HG02981 (cell line): ENCODE measurements around the gene WAC.
A peak's percentile ranks its signal among the peaks of the same experiment; 100 is the strongest.

Experiments
- ATAC-seq: cut with Tn5 transposase; IDR thresholded peaks from one replicate; pipeline ENCODE4 v1.9.1; 2021; ENCODE audit warnings: mild to moderate bottlenecking, moderate library complexity; ENCODE audit not compliant: unreplicated experiment

The WAC gene

DNA sequence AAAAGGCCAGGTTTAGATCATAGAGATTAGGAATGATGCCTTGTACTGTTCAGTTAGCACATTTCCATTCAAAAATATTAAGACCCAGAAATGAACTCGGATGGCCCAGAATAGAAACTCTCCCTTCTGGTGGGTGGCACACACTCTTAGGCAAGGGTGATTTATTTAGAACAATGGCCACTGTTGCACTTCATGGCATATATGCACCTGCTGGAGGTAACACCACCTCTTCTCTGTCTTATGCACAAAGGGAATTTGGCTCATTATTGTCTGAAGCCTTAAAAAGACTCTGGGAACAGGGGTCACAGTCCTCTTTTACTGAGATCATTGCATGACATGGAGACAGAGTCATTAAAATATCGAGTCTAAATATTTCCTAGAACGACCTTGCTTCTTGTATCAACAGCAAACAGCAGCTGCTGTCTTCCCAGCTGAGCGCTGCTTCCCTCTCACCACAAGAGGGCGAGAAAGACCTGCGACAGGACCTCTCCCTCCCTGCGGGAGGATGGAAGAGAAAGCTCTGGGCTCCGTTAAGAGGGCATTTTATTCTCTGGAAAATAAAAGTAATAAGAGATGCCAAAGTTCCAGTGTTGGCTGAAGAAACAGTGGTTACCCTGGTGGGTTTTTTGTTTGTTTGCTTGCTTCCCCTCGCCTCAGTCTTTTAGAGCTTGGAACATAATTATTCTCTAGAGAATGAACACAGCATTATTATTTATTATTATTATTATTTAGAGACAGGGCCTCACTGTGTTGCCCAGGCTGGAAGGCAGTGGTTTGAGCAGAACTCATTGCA, 130.9 kb downstream of the WAC start:
- peak; percentile 75 for ATAC-seq

DNA sequence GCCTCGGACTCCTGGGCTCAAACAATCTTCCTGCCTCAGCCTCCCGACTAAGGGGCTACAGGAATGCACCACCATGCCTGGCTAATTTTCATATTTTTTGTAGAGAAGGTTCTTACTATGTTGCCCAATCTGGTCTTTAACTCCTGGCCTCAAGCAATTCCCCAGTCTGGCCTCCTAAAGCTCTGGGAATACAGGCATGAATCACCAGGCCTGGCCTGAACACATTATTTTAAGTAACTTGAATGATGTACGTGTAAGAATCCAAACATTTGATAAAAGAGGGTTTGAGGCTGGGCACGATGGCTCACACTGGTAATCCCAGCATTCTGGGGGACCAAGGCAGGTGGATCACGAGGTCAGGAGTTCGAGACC, 131.4 kb downstream of the WAC start:
- no peak for ATAC-seq

DNA sequence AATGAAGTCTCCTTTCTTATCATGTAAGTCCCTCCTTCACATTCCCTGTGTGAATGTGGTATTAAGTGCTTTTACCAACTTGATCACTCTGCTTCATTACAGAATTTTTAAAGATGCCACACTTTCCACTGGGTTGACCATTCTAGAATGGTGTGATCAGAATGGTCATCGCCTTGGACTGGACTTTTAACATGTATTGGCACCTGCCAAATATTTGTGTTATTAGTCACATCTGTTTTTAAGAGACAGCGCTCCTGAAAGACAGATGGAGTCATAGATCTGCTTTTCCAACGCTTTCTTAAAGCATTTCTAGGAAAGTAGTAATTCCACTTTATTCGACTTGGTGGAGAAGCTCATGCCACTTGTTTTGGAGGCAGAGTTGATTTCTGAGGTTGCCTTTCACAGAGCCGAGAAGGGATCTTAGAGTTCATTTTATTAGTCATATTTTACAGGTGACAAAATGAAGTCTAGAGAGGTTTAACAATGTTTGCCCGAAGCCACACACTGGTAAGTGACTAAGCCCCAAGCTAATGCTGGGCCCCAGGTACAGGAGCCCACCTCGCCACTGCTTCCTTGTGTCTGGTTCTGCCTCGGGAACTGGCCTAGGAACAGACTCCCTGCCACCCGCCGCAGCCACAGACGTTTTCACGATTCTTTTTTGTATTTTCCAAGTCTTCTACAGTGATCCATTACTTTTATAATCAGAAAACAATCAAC, 134.0 kb downstream of the WAC start:
- ATAC-seq = no peak

DNA sequence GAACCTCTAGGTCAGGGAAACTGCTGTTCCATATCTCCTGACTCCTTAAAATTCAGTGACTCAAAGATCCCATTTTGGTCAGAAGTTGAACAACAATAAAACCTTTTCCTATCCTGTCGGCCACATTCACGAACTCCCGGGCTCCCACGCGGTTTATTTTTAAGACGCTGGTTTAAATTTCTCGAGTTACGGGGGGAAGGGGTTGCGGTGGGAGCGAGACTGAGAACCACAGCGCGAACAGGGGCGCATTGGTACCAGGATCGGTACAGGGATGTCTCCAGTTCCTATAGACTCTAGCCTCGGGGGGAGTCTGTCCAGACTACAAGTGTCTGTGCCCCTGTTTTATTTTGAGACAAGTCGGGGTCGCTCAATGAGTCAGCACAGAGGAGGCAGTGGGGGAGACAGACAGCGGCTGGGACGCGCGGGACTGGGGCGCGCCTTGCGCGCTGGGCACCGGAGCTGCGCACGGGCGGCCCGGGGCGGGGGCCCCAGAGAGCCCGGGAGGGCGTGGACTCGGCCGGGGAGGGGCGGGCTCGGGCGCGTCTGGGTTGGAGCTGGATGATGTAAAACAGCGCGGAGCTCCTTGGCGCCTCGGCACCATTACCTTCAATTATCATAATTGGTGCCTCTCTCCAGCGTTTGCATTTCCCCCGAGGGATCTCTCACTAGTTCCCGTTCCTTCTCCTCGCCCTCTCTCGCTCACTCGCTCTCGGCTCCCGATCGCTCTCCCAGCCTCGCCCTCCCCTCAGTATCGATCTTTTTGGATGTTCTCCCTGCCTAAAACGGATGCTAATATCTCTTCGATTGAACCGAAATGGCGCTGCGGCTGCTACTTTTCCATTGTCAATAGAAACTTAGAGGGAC, 135.7 kb downstream of the WAC start:
- ATAC-seq = peak; percentile 60

DNA sequence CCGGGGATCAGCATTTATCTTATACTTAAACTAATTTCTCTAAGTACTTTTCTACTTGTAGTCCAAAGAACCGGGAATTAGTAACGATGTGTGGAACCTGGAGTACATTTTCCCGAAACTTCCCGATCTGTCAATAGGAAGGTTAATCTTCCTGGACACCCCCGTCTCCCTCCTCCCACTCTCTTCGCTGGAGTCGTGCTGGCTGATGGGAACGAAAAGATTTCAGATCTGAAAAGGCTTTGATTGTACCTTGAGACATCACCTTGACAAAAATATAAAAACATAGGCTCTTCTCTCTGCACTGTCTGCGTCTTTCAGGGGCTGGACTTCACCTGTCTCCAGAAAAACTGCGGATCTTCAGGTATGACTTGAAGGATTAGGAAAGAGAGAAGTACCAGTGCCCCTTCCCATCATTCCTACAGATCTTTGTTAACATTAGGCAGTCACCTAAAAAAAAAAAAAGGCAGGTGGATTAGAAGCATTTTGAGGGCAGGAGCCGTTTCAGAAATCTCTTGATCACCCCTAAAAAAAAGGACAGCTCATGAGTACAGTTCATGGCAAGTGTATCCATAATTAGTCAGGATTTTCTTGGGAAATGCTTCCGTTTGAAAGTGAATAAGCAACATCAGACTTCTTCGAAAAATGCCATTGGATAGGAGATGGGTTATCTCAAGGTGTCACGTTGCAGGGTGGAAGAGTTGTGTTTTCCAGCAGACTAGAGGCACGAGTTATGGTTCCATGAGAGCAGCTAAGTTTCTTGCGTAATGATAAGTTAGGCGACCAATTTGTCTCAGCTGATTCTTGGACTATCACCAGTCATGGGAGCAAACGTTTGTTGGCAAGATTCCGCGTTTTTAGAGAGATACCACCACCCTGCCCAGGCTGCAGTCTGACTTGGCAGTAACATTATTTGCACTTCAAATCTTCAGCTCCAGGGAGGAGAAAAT, 136.6 kb downstream of the WAC start:
- no peak for ATAC-seq
